ENCODE data around the gene ARHGEF37. TPM values are rescaled to one million over a fixed set of nuclear protein-coding genes. Genes with fewer than 3 reads are reported as not detected.

The ARHGEF37 gene
- total RNA-seq, 1 donor from 2014 or later, result 1.1 TPM

DNA sequence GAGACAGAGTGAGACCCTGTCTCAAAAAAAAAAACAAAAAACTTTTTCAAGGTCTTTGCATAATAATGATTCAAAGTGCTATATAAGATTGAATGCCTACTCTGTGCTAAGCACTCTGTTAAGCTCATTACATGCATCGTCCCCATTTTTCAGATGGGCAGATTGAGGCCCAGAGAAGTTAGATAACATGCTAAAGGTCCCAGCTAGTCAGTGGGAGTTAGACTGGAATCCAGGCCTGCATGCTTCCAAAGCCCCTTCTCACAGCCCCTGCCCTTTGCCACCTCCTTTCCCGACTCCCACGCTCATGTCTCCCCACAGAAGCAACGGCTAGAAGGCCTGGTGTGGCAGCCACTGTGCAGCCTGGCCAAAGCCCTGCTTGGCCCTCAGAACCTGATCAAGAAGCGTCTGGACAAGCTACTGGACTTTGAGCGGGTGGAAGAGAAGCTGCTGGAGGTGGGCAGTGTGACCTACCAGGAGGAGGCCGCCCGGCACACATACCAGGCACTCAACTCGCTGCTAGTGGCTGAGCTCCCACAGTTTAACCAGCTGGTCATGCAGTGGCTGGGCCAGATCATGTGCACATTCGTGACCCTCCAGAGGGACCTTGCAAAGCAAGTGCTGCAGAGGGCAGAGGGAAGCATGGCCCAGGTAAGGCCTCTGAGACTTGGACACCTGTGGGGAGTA lies 40.3 kb downstream of the ARHGEF37 start:
- H3K27me3 Mint-ChIP-seq, result no peaks in the 10 kb centered on the region
- no peak overlapping the region for H3K27ac Mint-ChIP-seq
- no peak for DNase-seq
- H3K9me3 Mint-ChIP-seq, result no peaks in the 10 kb centered on the region
- TF ChIP-seq, protein P1, sequence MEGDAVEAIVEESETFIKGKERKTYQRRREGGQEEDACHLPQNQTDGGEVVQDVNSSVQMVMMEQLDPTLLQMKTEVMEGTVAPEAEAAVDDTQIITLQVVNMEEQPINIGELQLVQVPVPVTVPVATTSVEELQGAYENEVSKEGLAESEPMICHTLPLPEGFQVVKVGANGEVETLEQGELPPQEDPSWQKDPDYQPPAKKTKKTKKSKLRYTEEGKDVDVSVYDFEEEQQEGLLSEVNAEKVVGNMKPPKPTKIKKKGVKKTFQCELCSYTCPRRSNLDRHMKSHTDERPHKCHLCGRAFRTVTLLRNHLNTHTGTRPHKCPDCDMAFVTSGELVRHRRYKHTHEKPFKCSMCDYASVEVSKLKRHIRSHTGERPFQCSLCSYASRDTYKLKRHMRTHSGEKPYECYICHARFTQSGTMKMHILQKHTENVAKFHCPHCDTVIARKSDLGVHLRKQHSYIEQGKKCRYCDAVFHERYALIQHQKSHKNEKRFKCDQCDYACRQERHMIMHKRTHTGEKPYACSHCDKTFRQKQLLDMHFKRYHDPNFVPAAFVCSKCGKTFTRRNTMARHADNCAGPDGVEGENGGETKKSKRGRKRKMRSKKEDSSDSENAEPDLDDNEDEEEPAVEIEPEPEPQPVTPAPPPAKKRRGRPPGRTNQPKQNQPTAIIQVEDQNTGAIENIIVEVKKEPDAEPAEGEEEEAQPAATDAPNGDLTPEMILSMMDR (IDR thresholded peaks at IDR 0.05), result no peak
- ATAC-seq (ENCODE audit: low read depth), result no peak
- H3K36me3 Mint-ChIP-seq (ENCODE audit: low read depth), result no peaks in the 10 kb centered on the region
- ChIA-PET CTCF (no interaction called here), POLR2A (no interaction called here)
- peaks cover 26% of the 10 kb centered on the region for H3K4me1 Mint-ChIP-seq
- no peak overlapping the region for H3K4me3 Mint-ChIP-seq
- intact Hi-C loops (cut with micrococcal nuclease), result no loop called here

GRCh38 chr5:149622466-149622865 lies 41.2 kb downstream of the ARHGEF37 start:
- POLR2A ChIA-PET, result interaction anchor here (0.5 kb wide), 1 partner anchor 109 kb away, joined by 4 read pairs; no protein-coding TSS in a partner anchor
- Mint-ChIP-seq H3K27me3 (no peaks in the 10 kb centered on the region), H3K9me3 (no peaks in the 10 kb centered on the region), H3K4me1 (peaks cover 17% of the 10 kb centered on the region), H3K36me3 (ENCODE audit: low read depth) (no peaks in the 10 kb centered on the region), H3K27ac (no peak overlapping the region), H3K4me3 (no peak overlapping the region)
- DNase-seq (no peak), ATAC-seq (ENCODE audit: low read depth) (no peak)
- CTCF ChIA-PET, result interaction anchor here (0.7 kb wide), 1 partner anchor 540 kb away, joined by 3 read pairs; no protein-coding TSS in a partner anchor
- TF ChIP-seq, protein P1 (IDR thresholded peaks at IDR 0.05), result no peak
- intact Hi-C loops (cut with micrococcal nuclease), result no loop called here

GRCh38 chr5:149623473-149623872 lies 42.2 kb downstream of the ARHGEF37 start:
- H3K27ac Mint-ChIP-seq, result no peak overlapping the region
- peaks cover 7% of the 10 kb centered on the region for H3K4me1 Mint-ChIP-seq
- ChIA-PET CTCF (interaction anchor here (1.6 kb wide), 1 partner anchor 367 kb away, joined by 3 read pairs; no protein-coding TSS in a partner anchor), POLR2A (no interaction called here)
- DNase-seq, result no peak
- no peaks in the 10 kb centered on the region for H3K9me3 Mint-ChIP-seq
- TF ChIP-seq, protein P1 (IDR thresholded peaks at IDR 0.05), result no peak
- no peak for ATAC-seq (ENCODE audit: low read depth)
- H3K4me3 Mint-ChIP-seq, result no peak overlapping the region
- no peaks in the 10 kb centered on the region for H3K27me3 Mint-ChIP-seq
- intact Hi-C loops (cut with micrococcal nuclease), result no loop called here
- no peaks in the 10 kb centered on the region for H3K36me3 Mint-ChIP-seq (ENCODE audit: low read depth)

GRCh38 chr5:149627070-149627469 lies 45.8 kb downstream of the ARHGEF37 start:
- Mint-ChIP-seq H3K4me1 (no peaks in the 10 kb centered on the region), H3K9me3 (no peaks in the 10 kb centered on the region), H3K4me3 (no peak overlapping the region), H3K27ac (no peak overlapping the region), H3K27me3 (no peaks in the 10 kb centered on the region), H3K36me3 (ENCODE audit: low read depth) (no peaks in the 10 kb centered on the region)
- TF ChIP-seq, protein P1 (IDR thresholded peaks at IDR 0.05), result no peak
- DNase-seq, result no peak
- intact Hi-C loops (cut with micrococcal nuclease), result no loop called here
- ChIA-PET CTCF (no interaction called here), POLR2A (no interaction called here)
- no peak for ATAC-seq (ENCODE audit: low read depth)

DNA sequence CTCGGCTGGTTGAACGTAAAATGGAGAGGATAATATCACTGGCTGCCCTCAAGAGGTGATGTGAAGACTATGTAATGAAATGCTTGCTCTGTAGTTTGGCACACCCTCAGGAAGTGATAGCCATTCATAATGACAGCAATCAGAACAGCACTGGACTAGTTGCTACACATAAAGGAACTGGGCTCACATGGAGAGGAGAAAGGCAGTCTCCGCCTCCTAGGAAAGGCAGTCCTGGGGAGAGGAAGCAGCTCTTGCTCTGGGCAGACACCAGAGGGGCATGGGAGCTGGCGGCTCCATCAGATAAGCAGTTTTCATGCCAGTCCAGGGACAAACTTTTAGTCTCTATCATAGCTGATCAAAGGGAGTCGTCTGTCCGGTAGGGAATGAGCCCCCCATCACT lies 46.9 kb downstream of the ARHGEF37 start:
- CTCF ChIA-PET, result interaction anchor here (1.0 to 1.1 kb wide), 2 partner anchors 199 to 201 kb away, joined by 4 read pairs; no protein-coding TSS in a partner anchor
- intact Hi-C loops (cut with micrococcal nuclease), result no loop called here
- H3K4me1 Mint-ChIP-seq, result peaks cover 5% of the 10 kb centered on the region
- H3K9me3 Mint-ChIP-seq, result no peaks in the 10 kb centered on the region
- no peaks in the 10 kb centered on the region for H3K27me3 Mint-ChIP-seq
- ATAC-seq (ENCODE audit: low read depth) (no peak), DNase-seq (no peak)
- POLR2A ChIA-PET, result interaction anchor here (0.6 kb wide), 1 partner anchor 24 kb away, joined by 3 read pairs; no protein-coding TSS in a partner anchor
- no peak overlapping the region for H3K27ac Mint-ChIP-seq
- H3K36me3 Mint-ChIP-seq (ENCODE audit: low read depth), result no peaks in the 10 kb centered on the region
- TF ChIP-seq, protein P1 (IDR thresholded peaks at IDR 0.05), result no peak
- H3K4me3 Mint-ChIP-seq, result no peak overlapping the region

All from activated B cell treated with CpG ODN at 0.5 μM for 24 hours (primary cell).